Fibroblast of lung (primary cell): ENCODE data around the gene FRMPD2. TPM values are rescaled to one million over a fixed set of nuclear protein-coding genes. Genes with fewer than 3 reads are reported as not detected.

Experiments used
- DNase-seq, 2 donors: peaks; one replicate each; pipeline versions ENCODE4 v3.0.0 to v3.0.0-alpha.2; 2010; ENCODE audit warnings: low read depth in 2 of 2
- H2AFZ ChIP-seq: 2 replicates; pipeline ENCODE4 v1.5.1; 2012; ENCODE audit warnings: low read length, control low read depth, inconsistent platforms
- H3K27ac ChIP-seq: 2 replicates; pipeline ENCODE4 v1.5.1; 2011; ENCODE audit warnings: low read length, control low read depth; ENCODE audit not compliant: insufficient read depth
- H3K27me3 ChIP-seq: 2 replicates; pipeline ENCODE4 v1.5.1; 2011; ENCODE audit warnings: mild to moderate bottlenecking, low read length; ENCODE audit not compliant: control insufficient read depth, insufficient read depth
- H3K36me3 ChIP-seq: 2 replicates; pipeline ENCODE4 v1.5.1; 2011; ENCODE audit warnings: low read length; ENCODE audit not compliant: control insufficient read depth, insufficient read depth
- H3K4me1 ChIP-seq: 2 replicates; pipeline ENCODE4 v1.5.1; 2011; ENCODE audit warnings: low read length; ENCODE audit not compliant: control insufficient read depth, insufficient read depth; ENCODE audit errors: extremely low read depth
- H3K4me2 ChIP-seq: 2 replicates; pipeline ENCODE4 v1.5.1; 2011; ENCODE audit warnings: low read length, control low read depth; ENCODE audit not compliant: insufficient read depth; ENCODE audit errors: extremely low read depth
- H3K4me3 ChIP-seq, 4 experiments: fragments of 200-600 bp in 1 of 4; sonication (generic) in 1 of 4; replicated peaks in 1 of 4; 2 replicates each; pipeline ENCODE4 v1.5.1; 2011 to 2016; ENCODE audit warnings: low read length in 4 of 4, low read depth in 3 of 4, mild to moderate bottlenecking in 3 of 4, control low read depth in 2 of 4, inconsistent platforms in 1 of 4, mixed read lengths in 1 of 4; ENCODE audit not compliant: insufficient read depth in 1 of 4; ENCODE audit errors: control extremely low read depth in 1 of 4
- H3K79me2 ChIP-seq: 2 replicates; pipeline ENCODE4 v1.5.1; 2012; ENCODE audit warnings: mild to moderate bottlenecking, low read length, inconsistent platforms; ENCODE audit not compliant: control insufficient read depth, insufficient read depth
- H3K9ac ChIP-seq: 2 replicates; pipeline ENCODE4 v1.5.1; 2011; ENCODE audit warnings: mild to moderate bottlenecking, low read length, control low read depth; ENCODE audit not compliant: insufficient read depth
- H3K9me3 ChIP-seq: 2 replicates; pipeline ENCODE4 v1.5.1; 2012; ENCODE audit warnings: low read depth, low read length; ENCODE audit not compliant: control insufficient read depth, insufficient read depth
- H4K20me1 ChIP-seq: 2 replicates; pipeline ENCODE4 v1.5.1; 2011; ENCODE audit warnings: low read length; ENCODE audit not compliant: control insufficient read depth, insufficient read depth; ENCODE audit errors: extremely low read depth
- EZH2 ChIP-seq: IDR thresholded peaks from 2 replicates; pipeline ENCODE4 v1.5.1; 2012; ENCODE audit warnings: low read length, control low read depth, mild to moderate bottlenecking; ENCODE audit errors: missing control alignments
- polyA plus RNA-seq, 2 donors: library from polyadenylated mRNA; depleted of rRNA in 1 of 2; stranded (reverse) in 1 of 2; unstranded in 1 of 2; fragments of >200 nt; gene quantifications; 2 replicates each; pipeline ENCODE4 v1.2.1, GENCODE V29; 2011 to 2012; ENCODE audit warnings: missing spikeins in 1 of 2
- total RNA-seq: library from RNA; depleted of rRNA; stranded (reverse); fragments of >200 nt; gene quantifications from 2 replicates; pipeline ENCODE4 v1.2.1, GENCODE V29; 2014
- TF ChIP-seq, protein P1 (sequence below), 2 donors: IDR thresholded peaks in 1 of 2; conservative IDR thresholded peaks in 1 of 2; 1 replicate in 1 of 2; 2 replicates in 1 of 2; pipeline ENCODE4 v1.5.1; 2011 to 2012; ENCODE audit warnings: low read length in 2 of 2, control low read depth in 1 of 2, inconsistent platforms in 1 of 2, low read depth in 1 of 2, mild to moderate bottlenecking in 1 of 2

FRMPD2 gene
- total and polyA plus RNA-seq, 2 donors (not counting 1 experiment from before 2014, with no cell fraction given): 0.16 TPM; not detected in 1

DNA sequence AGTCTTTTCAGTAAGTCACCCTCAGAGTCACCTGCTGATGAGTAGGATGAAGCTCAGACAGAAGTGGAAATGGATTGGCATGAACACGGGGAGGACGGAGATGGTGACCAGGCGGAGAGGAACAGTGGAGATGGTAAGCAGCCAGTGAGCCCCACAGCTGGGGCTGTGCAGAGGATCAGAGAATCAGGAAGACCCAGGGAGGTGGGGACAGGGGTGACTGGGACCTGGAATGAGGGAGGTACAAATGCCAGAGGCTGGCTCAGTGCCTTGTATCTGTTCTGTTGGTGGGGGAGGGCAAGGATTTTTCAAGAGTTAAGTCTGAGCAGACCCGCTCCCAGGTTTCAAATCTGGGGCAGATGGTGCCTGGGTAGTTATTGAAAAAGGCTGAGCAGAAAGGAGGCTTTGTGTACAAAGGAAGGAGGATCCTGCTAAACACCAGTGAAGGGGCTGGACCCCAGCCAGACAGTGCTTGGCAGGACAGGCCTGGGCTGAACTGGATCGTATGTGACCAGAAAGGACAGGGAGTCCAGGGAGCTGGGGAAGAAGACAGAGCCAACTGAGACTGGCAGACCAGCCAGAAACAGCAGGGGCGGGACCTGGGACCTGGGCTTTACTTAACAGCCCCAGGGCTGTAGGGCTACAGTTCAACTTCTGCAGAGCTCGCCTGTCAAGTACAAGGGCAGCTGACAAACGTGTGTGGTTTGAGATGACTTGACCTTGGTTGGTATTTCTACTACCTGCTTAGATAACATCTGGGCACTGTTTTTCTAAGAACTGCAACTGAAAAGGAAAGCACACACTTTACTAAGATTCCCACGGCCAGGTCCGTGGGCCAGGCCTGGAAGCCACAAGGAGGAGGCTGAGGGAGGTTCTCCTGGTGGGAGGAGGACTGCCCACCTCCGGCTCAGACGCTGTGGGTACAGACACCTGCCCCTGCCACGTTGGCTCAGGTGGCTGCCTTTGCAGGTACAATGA, 13.2 kb upstream of the FRMPD2 start:
- H3K9me3 ChIP-seq: no peaks in the 10 kb centered on the region
- H3K4me2 ChIP-seq: no peak overlapping the region
- no peaks in the 10 kb centered on the region for H4K20me1 ChIP-seq
- TF ChIP-seq EZH2: no peak
- TF ChIP-seq, protein P1, sequence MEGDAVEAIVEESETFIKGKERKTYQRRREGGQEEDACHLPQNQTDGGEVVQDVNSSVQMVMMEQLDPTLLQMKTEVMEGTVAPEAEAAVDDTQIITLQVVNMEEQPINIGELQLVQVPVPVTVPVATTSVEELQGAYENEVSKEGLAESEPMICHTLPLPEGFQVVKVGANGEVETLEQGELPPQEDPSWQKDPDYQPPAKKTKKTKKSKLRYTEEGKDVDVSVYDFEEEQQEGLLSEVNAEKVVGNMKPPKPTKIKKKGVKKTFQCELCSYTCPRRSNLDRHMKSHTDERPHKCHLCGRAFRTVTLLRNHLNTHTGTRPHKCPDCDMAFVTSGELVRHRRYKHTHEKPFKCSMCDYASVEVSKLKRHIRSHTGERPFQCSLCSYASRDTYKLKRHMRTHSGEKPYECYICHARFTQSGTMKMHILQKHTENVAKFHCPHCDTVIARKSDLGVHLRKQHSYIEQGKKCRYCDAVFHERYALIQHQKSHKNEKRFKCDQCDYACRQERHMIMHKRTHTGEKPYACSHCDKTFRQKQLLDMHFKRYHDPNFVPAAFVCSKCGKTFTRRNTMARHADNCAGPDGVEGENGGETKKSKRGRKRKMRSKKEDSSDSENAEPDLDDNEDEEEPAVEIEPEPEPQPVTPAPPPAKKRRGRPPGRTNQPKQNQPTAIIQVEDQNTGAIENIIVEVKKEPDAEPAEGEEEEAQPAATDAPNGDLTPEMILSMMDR (conservative IDR thresholded peaks at IDR 0.05 in 1 of 2, IDR thresholded peaks at IDR 0.05 in 1 of 2; ENCODE audit: low read depth in 1 of 2, low read length in 2 of 2): no peak
- peaks cover 18% of the 10 kb centered on the region for H3K27me3 ChIP-seq
- H3K4me1 ChIP-seq: no peaks in the 10 kb centered on the region
- H3K36me3 ChIP-seq: no peaks in the 10 kb centered on the region
- no peak overlapping the region for H3K27ac ChIP-seq
- no peaks in the 10 kb centered on the region for H3K79me2 ChIP-seq
- no peak overlapping the region for H2AFZ ChIP-seq
- no peak overlapping the region for H3K9ac ChIP-seq
- DNase-seq: no peak
- H3K4me3 ChIP-seq: no peak overlapping the region

DNA sequence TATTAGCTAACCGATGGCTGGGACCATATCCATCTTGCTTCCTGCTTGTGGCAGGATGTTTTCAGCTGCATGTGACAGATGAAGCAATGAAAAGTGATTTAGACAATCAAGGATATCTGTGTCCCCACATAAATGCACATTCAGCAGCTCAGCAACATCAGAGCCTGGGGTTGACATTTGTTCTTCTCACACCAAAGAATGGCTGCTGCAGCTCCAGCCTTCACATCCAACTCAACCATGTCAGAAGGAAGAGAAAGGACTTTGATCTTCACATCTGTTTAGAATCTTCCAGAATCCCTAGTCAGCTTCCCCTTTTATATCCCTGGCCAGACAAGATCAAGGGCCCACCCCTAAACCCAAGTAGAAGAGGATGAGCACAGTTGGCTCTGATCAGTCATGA, 11.9 kb upstream of the FRMPD2 start:
- Histone ChIP-seq H3K79me2 (no peaks in the 10 kb centered on the region), H3K36me3 (no peaks in the 10 kb centered on the region), H4K20me1 (no peaks in the 10 kb centered on the region), H3K4me3 (no peak overlapping the region), H3K4me2 (no peak overlapping the region), H3K9ac (no peak overlapping the region), H3K4me1 (no peaks in the 10 kb centered on the region), H3K27me3 (peaks cover 18% of the 10 kb centered on the region), H3K9me3 (no peaks in the 10 kb centered on the region), H2AFZ (no peak overlapping the region), H3K27ac (no peak overlapping the region)
- no peak for DNase-seq
- TF ChIP-seq, protein P1 (conservative IDR thresholded peaks at IDR 0.05 in 1 of 2, IDR thresholded peaks at IDR 0.05 in 1 of 2; ENCODE audit: low read depth in 1 of 2, low read length in 2 of 2): no peak

- Histone ChIP-seq H3K36me3 (no peaks in the 10 kb centered on the region), H3K79me2 (no peaks in the 10 kb centered on the region), H3K27me3 (peaks cover 15% of the 10 kb centered on the region), H4K20me1 (no peaks in the 10 kb centered on the region), H3K4me2 (no peak overlapping the region), H3K27ac (no peak overlapping the region), H2AFZ (no peak overlapping the region), H3K4me3 (no peak overlapping the region), H3K4me1 (no peaks in the 10 kb centered on the region), H3K9me3 (no peaks in the 10 kb centered on the region), H3K9ac (no peak overlapping the region)
- no peak for DNase-seq
- no peak for TF ChIP-seq EZH2
- TF ChIP-seq, protein P1 (conservative IDR thresholded peaks at IDR 0.05 in 1 of 2, IDR thresholded peaks at IDR 0.05 in 1 of 2; ENCODE audit: low read depth in 1 of 2, low read length in 2 of 2): no peak
These were observed 11.2 kb upstream of the FRMPD2 start for GRCh38 chr10:48285710-48286109.
